Measurements from ENCODE around the gene CCDC184.

DNA sequence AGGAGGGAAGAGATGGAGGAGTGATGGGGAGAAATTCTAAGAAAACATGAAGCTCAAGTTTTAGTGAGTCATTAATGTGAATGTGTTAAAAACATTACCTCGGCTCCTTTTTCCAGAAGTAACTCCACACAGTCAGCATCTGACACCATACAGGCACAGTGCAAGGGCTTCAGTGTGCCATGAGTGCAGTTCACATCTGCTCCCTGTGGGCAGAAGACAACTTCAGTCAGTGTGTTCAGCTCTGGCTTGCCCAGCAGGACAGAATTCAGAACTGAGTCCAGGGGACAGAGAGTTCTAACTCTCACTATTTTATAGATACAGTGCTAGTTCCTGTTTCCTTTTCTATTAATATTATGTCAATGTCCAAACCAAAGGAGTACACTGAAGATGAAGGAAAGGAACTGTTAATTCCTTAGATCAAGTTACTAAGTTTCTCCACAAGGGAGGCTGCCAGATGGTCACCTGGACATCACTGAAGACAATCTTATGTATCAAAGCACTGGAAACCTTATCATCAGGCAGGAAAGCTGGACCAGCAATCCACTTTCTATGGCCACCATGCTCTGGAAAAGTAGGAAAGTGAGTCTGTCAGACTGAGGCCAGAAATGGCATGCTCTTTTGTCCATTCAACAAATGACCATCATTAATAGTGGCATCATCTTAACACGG lies 32.2 kb upstream of the CCDC184 start:
- TF ChIP-seq, protein P1, sequence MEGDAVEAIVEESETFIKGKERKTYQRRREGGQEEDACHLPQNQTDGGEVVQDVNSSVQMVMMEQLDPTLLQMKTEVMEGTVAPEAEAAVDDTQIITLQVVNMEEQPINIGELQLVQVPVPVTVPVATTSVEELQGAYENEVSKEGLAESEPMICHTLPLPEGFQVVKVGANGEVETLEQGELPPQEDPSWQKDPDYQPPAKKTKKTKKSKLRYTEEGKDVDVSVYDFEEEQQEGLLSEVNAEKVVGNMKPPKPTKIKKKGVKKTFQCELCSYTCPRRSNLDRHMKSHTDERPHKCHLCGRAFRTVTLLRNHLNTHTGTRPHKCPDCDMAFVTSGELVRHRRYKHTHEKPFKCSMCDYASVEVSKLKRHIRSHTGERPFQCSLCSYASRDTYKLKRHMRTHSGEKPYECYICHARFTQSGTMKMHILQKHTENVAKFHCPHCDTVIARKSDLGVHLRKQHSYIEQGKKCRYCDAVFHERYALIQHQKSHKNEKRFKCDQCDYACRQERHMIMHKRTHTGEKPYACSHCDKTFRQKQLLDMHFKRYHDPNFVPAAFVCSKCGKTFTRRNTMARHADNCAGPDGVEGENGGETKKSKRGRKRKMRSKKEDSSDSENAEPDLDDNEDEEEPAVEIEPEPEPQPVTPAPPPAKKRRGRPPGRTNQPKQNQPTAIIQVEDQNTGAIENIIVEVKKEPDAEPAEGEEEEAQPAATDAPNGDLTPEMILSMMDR (conservative IDR thresholded peaks at IDR 0.05; ENCODE audit: low read depth, low read length), result no peak
- TF ChIP-seq EZH2 (IDR thresholded peaks at IDR 0.05; ENCODE audit: borderline replicate concordance, low read depth, low read length, poor library complexity, severe bottlenecking), result no peak
